ENCODE measurements around the gene ETNK1. TPM values are rescaled to one million over a fixed set of nuclear protein-coding genes. Genes with fewer than 3 reads are reported as not detected.

Gene ETNK1
- total RNA-seq, 4 donors from 2014 or later = 22.3 to 61.4 (median 25.7) TPM

- Histone ChIP-seq H3K27ac (no peak overlapping the region), H3K4me3 (no peak overlapping the region), H3K9me3 (no peaks in the 10 kb centered on the region), H3K4me1 (no peaks in the 10 kb centered on the region), H3K27me3 (no peaks in the 10 kb centered on the region), H3K36me3 (peaks cover 3% of the 10 kb centered on the region)
- WGBS = 84% methylated on average over 6 of the region's 6 CpGs
- TF ChIP-seq CTCF (IDR thresholded peaks at IDR 0.05) (no peak), POLR2A (IDR thresholded peaks at IDR 0.05) (no peak), EP300 (IDR thresholded peaks at IDR 0.05) (no peak), POLR2AphosphoS5 (IDR thresholded peaks at IDR 0.05) (no peak)
- DNase-seq (ENCODE audit: low spot score in 2 of 2) = no peak
Measured at GRCh38 chr12:22668441-22668840, 43.5 kb downstream of the ETNK1 start.

- no peak overlapping the region for H3K4me3 ChIP-seq
- no peaks in the 10 kb centered on the region for H3K27me3 ChIP-seq
- H3K4me1 ChIP-seq = no peaks in the 10 kb centered on the region
- TF ChIP-seq CTCF (IDR thresholded peaks at IDR 0.05) = no peak
- no peak for TF ChIP-seq POLR2A (IDR thresholded peaks at IDR 0.05)
- no peak for TF ChIP-seq EP300 (IDR thresholded peaks at IDR 0.05)
- no peak for TF ChIP-seq POLR2AphosphoS5 (IDR thresholded peaks at IDR 0.05)
- no peak for DNase-seq (ENCODE audit: low spot score in 2 of 2)
- H3K36me3 ChIP-seq = peaks cover 18% of the 10 kb centered on the region
- H3K27ac ChIP-seq = no peak overlapping the region
- H3K9me3 ChIP-seq = no peaks in the 10 kb centered on the region
Measured at GRCh38 chr12:22670762-22671161, 45.8 kb downstream of the ETNK1 start.

GRCh38 chr12:22672951-22673350, 48.0 kb downstream of the ETNK1 start:
- Histone ChIP-seq H3K36me3 (peaks cover 34% of the 10 kb centered on the region), H3K27me3 (no peaks in the 10 kb centered on the region), H3K4me3 (no peak overlapping the region), H3K27ac (no peak overlapping the region), H3K4me1 (no peaks in the 10 kb centered on the region), H3K9me3 (no peaks in the 10 kb centered on the region)
- no peak for DNase-seq (ENCODE audit: low spot score in 2 of 2)
- 59% methylated on average over 3 of the region's 3 CpGs for WGBS
- no peak for TF ChIP-seq CTCF (IDR thresholded peaks at IDR 0.05)
- no peak for TF ChIP-seq EP300 (IDR thresholded peaks at IDR 0.05)
- no peak for TF ChIP-seq POLR2A (IDR thresholded peaks at IDR 0.05)
- no peak for TF ChIP-seq POLR2AphosphoS5 (IDR thresholded peaks at IDR 0.05)

GRCh38 chr12:22677781-22678574, 53.0 kb downstream of the ETNK1 start:
- no peak overlapping the region for H3K27ac ChIP-seq
- H3K36me3 ChIP-seq = peaks cover 50% of the 10 kb centered on the region
- no peak for DNase-seq (ENCODE audit: low spot score in 2 of 2)
- no peak overlapping the region for H3K4me3 ChIP-seq
- TF ChIP-seq EP300 (IDR thresholded peaks at IDR 0.05) (no peak), POLR2A (IDR thresholded peaks at IDR 0.05) (no peak), CTCF (IDR thresholded peaks at IDR 0.05) (no peak), POLR2AphosphoS5 (IDR thresholded peaks at IDR 0.05) (no peak)
- H3K9me3 ChIP-seq = no peaks in the 10 kb centered on the region
- 89% methylated on average over 6 of the region's 6 CpGs for WGBS
- no peaks in the 10 kb centered on the region for H3K4me1 ChIP-seq
- H3K27me3 ChIP-seq = no peaks in the 10 kb centered on the region

GRCh38 chr12:22682663-22683062, 57.7 kb downstream of the ETNK1 start:
- DNase-seq (ENCODE audit: low spot score in 2 of 2) = no peak
- TF ChIP-seq POLR2A (IDR thresholded peaks at IDR 0.05) (no peak), POLR2AphosphoS5 (IDR thresholded peaks at IDR 0.05) (no peak), CTCF (IDR thresholded peaks at IDR 0.05) (no peak), EP300 (IDR thresholded peaks at IDR 0.05) (no peak)
- H3K4me3 ChIP-seq = no peak overlapping the region
- WGBS = 84% methylated on average over 2 of the region's 2 CpGs
- no peaks in the 10 kb centered on the region for H3K27me3 ChIP-seq
- no peak overlapping the region for H3K27ac ChIP-seq
- H3K9me3 ChIP-seq = no peaks in the 10 kb centered on the region
- no peaks in the 10 kb centered on the region for H3K4me1 ChIP-seq
- H3K36me3 ChIP-seq = peaks cover 21% of the 10 kb centered on the region
